H9 (cell line): ENCODE measurements around the gene ATF1. TPM values are rescaled to one million over a fixed set of nuclear protein-coding genes. Genes with fewer than 3 reads are reported as not detected.

Experiments
- DNase-seq: peaks from one replicate; pipeline ENCODE4 v3.0.0-alpha.2; 2017
- H2AFZ ChIP-seq: one replicate; pipeline ENCODE4 v1.6.1; 2013; ENCODE audit warnings: mild to moderate bottlenecking, low read length, control low read depth, moderate library complexity
- H2AK5ac ChIP-seq: 2 replicates; pipeline ENCODE4 v1.6.1; 2013; ENCODE audit warnings: low read length, control low read depth, mixed read lengths; ENCODE audit not compliant: insufficient read length
- H2BK120ac ChIP-seq: one replicate; pipeline ENCODE4 v1.6.1; 2013; ENCODE audit warnings: low read depth, mild to moderate bottlenecking, low read length, control low read depth, inconsistent platforms; ENCODE audit not compliant: poor library complexity, severe bottlenecking
- H2BK12ac ChIP-seq: 2 replicates; pipeline ENCODE4 v1.6.1; 2013; ENCODE audit warnings: low read length, control low read depth, mixed read lengths, low read depth; ENCODE audit not compliant: insufficient read length
- H2BK15ac ChIP-seq: 2 replicates; pipeline ENCODE4 v1.6.1; 2013; ENCODE audit warnings: low read depth, low read length, control low read depth
- H2BK20ac ChIP-seq: one replicate; pipeline ENCODE4 v1.6.1; 2013; ENCODE audit warnings: low read depth, mild to moderate bottlenecking, low read length, control low read depth, inconsistent platforms; ENCODE audit not compliant: poor library complexity, severe bottlenecking
- H2BK5ac ChIP-seq: 2 replicates; pipeline ENCODE4 v1.6.1; 2013; ENCODE audit warnings: low read length, control low read depth, mixed read lengths; ENCODE audit not compliant: insufficient read length
- H3K14ac ChIP-seq: 2 replicates; pipeline ENCODE4 v1.6.1; 2013; ENCODE audit warnings: low read length, control low read depth; ENCODE audit not compliant: insufficient read depth
- H3K18ac ChIP-seq: 2 replicates; pipeline ENCODE4 v1.6.1; 2013; ENCODE audit warnings: low read depth, mild to moderate bottlenecking, mixed read lengths, low read length, control low read depth; ENCODE audit not compliant: insufficient read length
- H3K23ac ChIP-seq: 2 replicates; pipeline ENCODE4 v1.6.1; 2013; ENCODE audit warnings: low read length, control low read depth, mixed read lengths, low read depth; ENCODE audit not compliant: insufficient read length
- H3K23me2 ChIP-seq: 2 replicates; pipeline ENCODE4 v1.6.1; 2013; ENCODE audit warnings: low read depth, mild to moderate bottlenecking, mixed read lengths, low read length, control low read depth; ENCODE audit not compliant: insufficient read length, poor library complexity, severe bottlenecking
- H3K27ac ChIP-seq: 2 replicates; pipeline ENCODE4 v1.5.1; 2013; ENCODE audit warnings: low read length, control low read depth, mixed read lengths, low read depth; ENCODE audit not compliant: insufficient read length
- H3K27me3 ChIP-seq: 2 replicates; pipeline ENCODE4 v1.6.1; 2013; ENCODE audit warnings: low read length, control low read depth, inconsistent platforms; ENCODE audit not compliant: insufficient read depth
- H3K4ac ChIP-seq: 2 replicates; pipeline ENCODE4 v1.6.1; 2013; ENCODE audit warnings: low read depth, mild to moderate bottlenecking, control low read depth, inconsistent platforms, low read length, moderate library complexity
- H3K4me1 ChIP-seq: 2 replicates; pipeline ENCODE4 v1.6.1; 2013; ENCODE audit warnings: low read length, control low read depth, inconsistent platforms; ENCODE audit not compliant: insufficient read depth
- H3K4me2 ChIP-seq: 2 replicates; pipeline ENCODE4 v1.6.1; 2013; ENCODE audit warnings: low read length, control low read depth, mixed read lengths; ENCODE audit not compliant: insufficient read length, insufficient read depth
- H3K56ac ChIP-seq: 2 replicates; pipeline ENCODE4 v1.6.1; 2013; ENCODE audit warnings: low read depth, mild to moderate bottlenecking, mixed read lengths, low read length, control low read depth; ENCODE audit not compliant: insufficient read length
- H3K79me1 ChIP-seq: 2 replicates; pipeline ENCODE4 v1.6.1; 2013; ENCODE audit warnings: low read depth, mild to moderate bottlenecking, moderate library complexity, low read length, control low read depth, inconsistent platforms; ENCODE audit not compliant: insufficient read depth, poor library complexity, severe bottlenecking
- H3K79me2 ChIP-seq: 2 replicates; pipeline ENCODE4 v1.6.1; 2013; ENCODE audit warnings: low read length, control low read depth, inconsistent platforms; ENCODE audit not compliant: insufficient read depth
- H3K9ac ChIP-seq: 2 replicates; pipeline ENCODE4 v1.6.1; 2013; ENCODE audit warnings: low read length, control low read depth, mixed read lengths; ENCODE audit not compliant: insufficient read length; ENCODE audit errors: extremely low read depth
- H3K9me3 ChIP-seq: one replicate; pipeline ENCODE4 v1.6.1; 2013; ENCODE audit warnings: low read depth, low read length, inconsistent platforms; ENCODE audit not compliant: control insufficient read depth
- H3T11ph ChIP-seq: one replicate; pipeline ENCODE4 v1.6.1; 2013; ENCODE audit warnings: mild to moderate bottlenecking, low read length, control low read depth, inconsistent platforms
- H4K20me1 ChIP-seq: one replicate; pipeline ENCODE4 v1.6.1; 2013; ENCODE audit not compliant: control insufficient read depth, insufficient read length, insufficient read depth
- H4K5ac ChIP-seq: 2 replicates; pipeline ENCODE4 v1.6.1; 2013; ENCODE audit warnings: low read depth, mild to moderate bottlenecking, mixed read lengths, low read length, control low read depth; ENCODE audit not compliant: insufficient read length
- H4K8ac ChIP-seq: replicated peaks from 2 replicates; pipeline ENCODE4 v1.6.1; 2013; ENCODE audit warnings: low read length, control low read depth, mixed read lengths, low read depth; ENCODE audit not compliant: insufficient read length
- H4K91ac ChIP-seq: 2 replicates; pipeline ENCODE4 v1.6.1; 2013; ENCODE audit warnings: low read depth, mild to moderate bottlenecking, moderate library complexity, mixed read lengths, low read length, control low read depth; ENCODE audit not compliant: insufficient read length
- H3K27ac Mint-ChIP-seq, 3 experiments: 2 replicates in 2 of 3; 3 replicates in 1 of 3; pipeline ENCODE4 v1.8.0; 2020 to 2021; ENCODE audit warnings: mixed read lengths in 3 of 3, mild to moderate bottlenecking in 1 of 3, moderate library complexity in 1 of 3
- H3K27me3 Mint-ChIP-seq: 2 replicates; pipeline ENCODE4 v1.8.0; 2021; ENCODE audit warnings: low read depth, mild to moderate bottlenecking, moderate library complexity, mixed read lengths
- H3K36me3 Mint-ChIP-seq, 3 experiments: 2 replicates in 2 of 3; 3 replicates in 1 of 3; pipeline ENCODE4 v1.8.0; 2020 to 2021; ENCODE audit warnings: low read depth in 3 of 3, mixed read lengths in 3 of 3; ENCODE audit not compliant: insufficient read depth in 1 of 3
- H3K4me1 Mint-ChIP-seq, 2 experiments: 2 replicates each; pipeline ENCODE4 v1.8.0; 2020; ENCODE audit warnings: mixed read lengths in 2 of 2
- H3K4me3 Mint-ChIP-seq, 2 experiments: 2 replicates in 1 of 2; 3 replicates in 1 of 2; pipeline ENCODE4 v1.8.0; 2020 to 2021; ENCODE audit warnings: mild to moderate bottlenecking in 2 of 2, mixed read lengths in 2 of 2, moderate library complexity in 1 of 2
- H3K9me3 Mint-ChIP-seq, 2 experiments: 2 replicates in 1 of 2; 3 replicates in 1 of 2; pipeline ENCODE4 v1.8.0; 2020; ENCODE audit warnings: mild to moderate bottlenecking in 2 of 2, mixed read lengths in 2 of 2, moderate library complexity in 1 of 2
- WGBS: extraction: QIAGEN DNeasy Blood & Tissue Kit; methylation state at CpG from one replicate; pipeline ENCODE4 v1.1.7; 2013; ENCODE audit warnings: missing lambda C conversion rate, low lambda C conversion rate, mixed read lengths; ENCODE audit not compliant: insufficient read length; ENCODE audit errors: extremely low coverage; 5-methylcytosine and 5-hydroxymethylcytosine counted together
- total RNA-seq: library from RNA; stranded (reverse); gene quantifications from 2 replicates; pipeline ENCODE4 v1.2.1, GENCODE V29; 2021
- TF ChIP-seq, protein P1 (sequence below): fragments of 200-600 bp; sonication (generic); conservative IDR thresholded peaks from 3 replicates; pipeline ENCODE4 v1.8.0; 2021; ENCODE audit warnings: antibody characterized with exemption, mild to moderate bottlenecking

ATF1 gene
- total RNA-seq, 1 experiment from 2014 or later = 47.8 TPM

DNA sequence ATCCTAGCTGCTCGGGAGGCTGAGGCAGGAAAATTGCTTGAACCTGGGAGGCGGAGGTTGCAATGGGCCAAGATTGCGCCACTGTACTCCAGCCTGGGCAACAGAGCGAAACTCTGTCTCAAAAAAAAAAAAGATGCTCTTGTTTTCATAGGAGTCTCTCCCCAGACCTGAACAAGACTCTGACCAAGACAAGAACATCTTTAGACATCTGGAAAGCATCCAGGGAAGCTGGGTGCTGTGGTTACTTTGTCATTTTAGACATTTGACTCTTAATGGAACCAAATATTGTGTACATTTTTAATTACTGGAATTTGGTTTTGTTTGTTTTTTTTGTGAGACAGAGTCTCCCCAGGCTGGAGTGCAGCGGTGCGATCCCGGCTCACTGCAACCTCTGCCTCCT, 21.1 kb upstream of the ATF1 start:
- Histone ChIP-seq H3K4me2 (no peak overlapping the region), H3K4ac (no peak overlapping the region), H3K27ac (no peak overlapping the region), H3T11ph (no peak overlapping the region), H3K79me2 (no peaks in the 10 kb centered on the region), H3K27me3 (no peaks in the 10 kb centered on the region), H2BK12ac (no peak overlapping the region), H3K9ac (no peak overlapping the region), H4K5ac (no peak overlapping the region), H2BK15ac (no peak overlapping the region), H2AK5ac (no peak overlapping the region), H3K23ac (no peak overlapping the region), H2BK120ac (no peak overlapping the region), H2BK5ac (no peak overlapping the region), H4K8ac (no peak overlapping the region), H3K18ac (no peak overlapping the region), H3K4me1 (0 out of 2 replicates have a peak, but pooled peaks cover 2% of the 10 kb centered on the region), H3K79me1 (no peaks in the 10 kb centered on the region), H2AFZ (no peak overlapping the region), H3K14ac (no peak overlapping the region), H4K20me1 (no peaks in the 10 kb centered on the region), H3K9me3 (no peaks in the 10 kb centered on the region), H4K91ac (no peak overlapping the region), H3K56ac (no peak overlapping the region), H2BK20ac (no peak overlapping the region), H3K23me2 (no peaks in the 10 kb centered on the region)
- peaks cover 29 to 70% (median 59%) of the 10 kb centered on the region in 3 experiments for H3K36me3 Mint-ChIP-seq
- no peaks in the 10 kb centered on the region for H3K9me3 Mint-ChIP-seq
- WGBS = no CpG with 5 or more reads among the region's 7 CpGs
- H3K4me1 Mint-ChIP-seq = peaks cover 0 to 3% of the 10 kb centered on the region in 2 experiments; a peak in 2 of 4 replicates
- TF ChIP-seq, protein P1, sequence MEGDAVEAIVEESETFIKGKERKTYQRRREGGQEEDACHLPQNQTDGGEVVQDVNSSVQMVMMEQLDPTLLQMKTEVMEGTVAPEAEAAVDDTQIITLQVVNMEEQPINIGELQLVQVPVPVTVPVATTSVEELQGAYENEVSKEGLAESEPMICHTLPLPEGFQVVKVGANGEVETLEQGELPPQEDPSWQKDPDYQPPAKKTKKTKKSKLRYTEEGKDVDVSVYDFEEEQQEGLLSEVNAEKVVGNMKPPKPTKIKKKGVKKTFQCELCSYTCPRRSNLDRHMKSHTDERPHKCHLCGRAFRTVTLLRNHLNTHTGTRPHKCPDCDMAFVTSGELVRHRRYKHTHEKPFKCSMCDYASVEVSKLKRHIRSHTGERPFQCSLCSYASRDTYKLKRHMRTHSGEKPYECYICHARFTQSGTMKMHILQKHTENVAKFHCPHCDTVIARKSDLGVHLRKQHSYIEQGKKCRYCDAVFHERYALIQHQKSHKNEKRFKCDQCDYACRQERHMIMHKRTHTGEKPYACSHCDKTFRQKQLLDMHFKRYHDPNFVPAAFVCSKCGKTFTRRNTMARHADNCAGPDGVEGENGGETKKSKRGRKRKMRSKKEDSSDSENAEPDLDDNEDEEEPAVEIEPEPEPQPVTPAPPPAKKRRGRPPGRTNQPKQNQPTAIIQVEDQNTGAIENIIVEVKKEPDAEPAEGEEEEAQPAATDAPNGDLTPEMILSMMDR = no peak
- H3K27ac Mint-ChIP-seq = no peak overlapping the region
- no peaks in the 10 kb centered on the region for H3K27me3 Mint-ChIP-seq
- H3K4me3 Mint-ChIP-seq = no peak overlapping the region
- DNase-seq = no peak
